Measurements from ENCODE around the gene TLL1.

TLL1 gene

DNA sequence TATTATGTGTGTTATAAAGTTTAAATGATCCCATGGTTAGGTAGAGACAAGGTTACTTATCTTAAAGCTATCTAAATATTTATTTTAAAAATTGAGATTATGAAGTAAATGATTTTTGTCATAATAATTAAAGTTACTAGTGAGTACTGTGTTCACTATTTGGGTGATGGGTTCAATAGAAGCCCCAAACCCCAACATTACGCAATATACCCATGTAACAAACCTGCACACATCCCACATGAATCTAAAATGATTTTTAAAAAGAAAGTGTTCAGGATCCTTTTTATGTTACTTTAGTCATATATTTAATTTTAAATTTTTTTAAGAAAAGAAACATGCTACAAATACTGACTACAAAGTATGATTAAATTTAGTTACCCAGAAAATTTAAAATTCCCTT is 193.9 kb downstream of the TLL1 start:
- DNase-seq, result no peak

DNA sequence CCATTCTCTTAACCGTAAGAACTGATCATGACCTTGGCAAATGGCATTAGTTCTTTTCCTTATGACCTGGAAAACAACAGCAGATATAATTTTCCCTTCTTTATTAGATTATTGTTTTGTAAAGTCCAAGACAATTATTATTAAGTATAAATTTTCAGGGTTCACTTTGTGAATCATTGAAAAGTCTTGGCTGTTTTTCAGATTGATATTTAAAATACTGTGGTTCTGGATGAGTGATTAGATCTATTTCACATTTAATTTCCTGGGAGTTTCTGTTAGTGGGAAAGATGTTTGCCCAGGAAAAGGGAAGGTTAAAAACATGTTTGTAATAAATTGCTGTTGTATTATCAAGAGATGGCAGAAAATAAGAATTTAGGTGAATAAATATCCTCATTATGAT is 194.9 kb downstream of the TLL1 start:
- no peak for DNase-seq

DNA sequence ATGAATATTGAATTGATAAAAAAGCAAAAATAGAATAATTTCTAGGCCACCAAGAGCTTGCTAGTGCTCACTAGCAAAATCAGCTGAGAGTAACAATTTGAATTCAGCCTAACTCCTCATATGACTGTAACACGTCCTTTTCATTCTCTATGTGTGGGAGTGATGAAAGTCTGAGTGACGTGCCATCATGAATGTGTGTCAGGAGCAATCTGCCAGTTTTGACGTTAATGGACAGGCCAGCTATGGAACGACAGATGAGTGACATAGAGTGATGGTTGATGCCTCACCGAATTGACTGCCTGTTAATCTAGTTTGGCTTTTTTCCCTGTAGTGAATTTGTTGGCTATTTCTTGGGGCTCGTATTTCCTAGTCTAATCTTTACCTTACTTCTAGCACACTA is 200.7 kb downstream of the TLL1 start:
- DNase-seq, result no peak

GRCh38 chr4:166075599-166075998 is 202.6 kb downstream of the TLL1 start:
- DNase-seq, result no peak

GRCh38 chr4:166077782-166078181 is 204.7 kb downstream of the TLL1 start:
- no peak for DNase-seq

GRCh38 chr4:166078383-166078782 is 205.3 kb downstream of the TLL1 start:
- DNase-seq, result no peak

DNA sequence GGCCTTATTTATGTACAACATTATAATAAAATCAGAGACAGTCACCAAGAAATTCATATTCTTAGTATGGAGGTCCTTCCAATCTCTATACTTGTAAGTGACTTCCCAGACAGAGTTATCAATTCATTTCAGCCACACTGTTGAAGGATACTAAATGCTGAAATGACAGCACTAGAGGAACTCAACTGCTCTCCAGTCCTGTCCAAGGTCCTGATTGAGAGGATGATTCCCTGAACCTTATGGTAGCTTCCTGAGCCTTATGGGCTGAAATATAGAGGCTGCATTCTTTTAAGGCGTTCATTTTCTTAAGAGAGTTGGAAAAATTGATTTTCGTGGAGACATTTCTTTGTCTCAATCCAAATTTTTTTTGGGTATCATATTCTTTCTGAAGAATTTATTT is 205.9 kb downstream of the TLL1 start:
- DNase-seq, result no peak

GRCh38 chr4:166087569-166087968 is 214.5 kb downstream of the TLL1 start:
- DNase-seq, result no peak

GRCh38 chr4:166088576-166088975 is 215.5 kb downstream of the TLL1 start:
- no peak for DNase-seq

GRCh38 chr4:166091146-166091545 is 218.1 kb downstream of the TLL1 start:
- no peak for DNase-seq

DNA sequence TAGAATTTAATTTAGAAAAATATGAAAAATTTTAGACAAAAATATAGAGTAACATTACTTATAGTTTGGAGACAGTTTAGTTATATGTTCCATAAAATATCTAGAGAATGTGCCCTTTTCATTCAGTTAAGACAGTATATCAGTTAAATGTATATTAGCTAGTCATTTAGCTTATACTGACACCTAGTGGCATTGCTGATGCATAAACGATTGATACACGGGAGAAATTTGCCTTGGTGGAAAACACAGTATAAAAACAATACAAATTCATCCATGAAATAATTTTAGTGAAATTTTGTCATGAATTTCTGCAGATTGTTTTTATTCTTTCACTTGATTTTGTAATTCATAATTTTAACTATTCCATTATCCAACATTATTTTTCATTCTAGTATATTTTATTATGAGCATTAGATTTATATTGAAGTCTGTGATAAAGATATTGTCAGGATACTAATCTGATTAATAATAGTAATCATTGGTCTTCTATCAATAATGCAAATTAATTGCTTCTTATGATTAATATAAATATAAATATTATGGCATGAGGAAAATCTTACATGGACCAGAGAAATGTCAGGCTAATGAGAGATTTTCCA is 219.0 kb downstream of the TLL1 start:
- peak; percentile 46 for DNase-seq

DNA sequence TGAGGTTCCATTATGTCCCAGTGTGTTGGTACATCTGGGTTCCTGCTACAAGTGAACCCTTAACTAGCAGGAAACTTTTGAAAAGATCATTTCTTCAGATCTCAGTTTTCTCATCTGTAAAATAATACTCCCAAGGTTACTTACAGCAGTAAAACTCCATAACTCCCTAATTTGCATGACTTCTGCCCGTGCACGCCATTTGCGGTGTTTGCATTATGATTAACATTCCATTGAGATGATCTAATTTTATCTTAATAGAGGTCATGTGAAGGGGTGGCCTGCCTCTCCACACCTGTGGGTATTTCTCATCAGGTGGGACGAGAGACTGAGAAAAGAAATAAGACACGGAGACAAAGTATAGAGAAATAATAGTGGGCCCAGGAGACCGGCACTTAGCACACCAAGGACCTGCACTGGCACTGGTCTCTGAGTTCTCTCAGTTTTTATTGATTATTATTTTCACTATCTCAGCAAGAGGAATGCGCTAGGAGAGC is 219.8 kb downstream of the TLL1 start:
- DNase-seq, result no peak

DNA sequence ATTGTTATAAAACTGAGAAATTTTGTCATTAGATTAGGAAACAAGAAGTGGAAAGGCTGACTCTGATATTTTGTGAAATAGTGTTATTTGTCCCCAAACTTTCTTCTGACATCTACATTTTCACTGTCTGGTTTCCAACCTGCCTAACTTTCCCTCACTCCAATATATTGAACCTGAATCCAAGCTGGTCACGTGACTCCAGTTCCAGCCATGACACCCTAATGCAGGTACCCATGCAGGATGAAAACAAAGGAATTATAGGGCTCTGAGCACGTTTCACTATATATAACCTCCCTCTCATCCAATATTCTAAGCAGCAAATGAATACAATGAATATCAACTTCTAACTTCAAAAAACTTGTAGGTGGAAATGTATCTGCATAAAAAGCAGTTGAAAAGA is 231.6 kb downstream of the TLL1 start:
- DNase-seq, result no peak

GRCh38 chr4:166121897-166122296 is 248.9 kb downstream of the TLL1 start:
- DNase-seq, result no peak

DNA sequence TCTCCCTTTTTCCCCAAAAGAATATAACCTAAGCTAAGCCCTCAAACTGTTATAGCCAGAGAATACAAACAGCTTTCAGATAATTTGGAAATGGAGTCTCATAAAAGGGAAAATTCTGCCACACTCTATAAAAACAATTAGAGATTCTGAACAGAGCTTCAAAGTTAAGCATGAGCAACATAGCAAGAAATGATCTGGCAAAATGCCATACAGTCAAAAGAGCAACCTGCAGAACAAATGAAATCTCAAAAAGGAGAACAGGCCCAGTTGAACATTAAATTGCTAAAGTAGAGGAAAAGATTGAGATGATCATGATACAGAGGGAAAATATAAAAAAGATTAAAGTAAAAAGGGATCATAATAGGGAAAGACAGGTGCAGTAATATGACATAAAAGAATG is 250.5 kb downstream of the TLL1 start:
- no peak for DNase-seq

DNA sequence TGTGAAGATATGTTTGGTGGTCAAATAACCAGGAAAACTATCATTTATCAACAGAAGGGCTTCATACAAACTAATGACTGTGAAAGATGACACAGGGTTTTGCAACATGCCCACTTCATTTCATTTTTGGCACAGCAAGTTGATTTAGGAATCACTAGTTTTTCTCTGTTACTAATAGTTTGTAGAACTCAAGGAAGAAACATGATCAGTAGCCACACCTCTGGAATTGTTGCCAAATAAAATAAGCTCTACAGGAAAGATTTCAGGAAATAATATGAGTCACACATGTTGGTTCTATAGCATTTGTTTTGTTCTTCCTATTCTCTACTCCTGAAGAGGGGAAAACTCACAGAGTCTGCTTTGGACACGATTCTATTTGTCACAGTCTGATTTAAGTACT is 255.4 kb downstream of the TLL1 start:
- no peak for DNase-seq

DNA sequence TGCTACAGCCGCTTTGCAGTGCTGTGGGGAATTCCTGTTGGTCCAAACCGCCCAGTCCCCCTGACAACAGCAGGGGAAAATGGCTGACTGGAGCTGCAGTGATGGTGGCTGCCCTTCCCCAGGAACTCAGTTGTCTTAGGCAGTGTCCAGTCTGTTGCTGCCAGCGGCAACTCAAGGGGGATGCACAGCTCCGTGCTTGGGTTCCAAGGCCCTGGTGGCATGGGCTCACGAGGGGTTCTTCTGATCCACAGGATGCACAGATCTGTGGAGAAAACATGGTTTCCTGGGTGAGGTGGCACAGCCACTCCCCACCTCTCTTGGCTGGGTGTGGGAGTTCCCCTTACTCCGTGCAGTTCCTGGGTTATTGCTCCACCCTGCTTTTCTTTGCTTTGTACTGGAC is 261.2 kb downstream of the TLL1 start:
- no peak for DNase-seq

DNA sequence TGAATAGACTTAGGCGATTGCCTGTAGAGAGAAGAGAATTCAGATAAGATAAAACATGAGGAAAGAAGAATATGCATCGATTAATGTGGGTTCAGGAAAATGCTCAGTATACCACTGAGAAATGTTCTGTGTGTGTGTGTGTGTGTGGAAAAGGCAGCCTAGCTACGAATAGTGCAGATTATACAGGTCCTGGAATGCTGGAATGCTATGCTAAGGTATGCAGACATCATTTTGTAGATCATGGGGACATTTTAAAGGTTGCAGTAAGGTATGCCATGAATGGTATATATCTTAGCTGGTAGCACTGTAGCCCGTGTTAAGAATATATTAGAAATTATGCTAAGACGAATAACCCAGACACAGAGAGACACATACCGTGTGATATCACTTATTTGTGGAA is 267.9 kb downstream of the TLL1 start:
- no peak for DNase-seq

DNA sequence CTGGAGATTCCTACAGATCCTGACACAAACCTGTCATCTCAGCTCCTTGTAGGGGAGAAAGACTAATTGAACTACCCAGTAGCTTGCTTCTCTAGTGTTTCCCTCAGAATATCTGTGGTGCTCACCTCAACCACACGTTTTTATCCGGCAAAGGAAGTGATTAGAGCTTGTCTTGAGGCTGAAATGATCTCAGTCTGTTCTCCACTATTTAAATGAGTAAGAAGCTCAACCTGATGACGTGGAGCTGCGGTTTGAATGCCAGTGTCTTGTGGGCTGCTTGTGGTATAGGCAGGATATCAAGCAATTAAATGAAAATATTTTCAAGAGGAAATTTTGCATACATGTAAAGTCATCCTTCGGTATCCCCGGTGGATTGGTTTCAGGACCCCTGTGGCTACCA is 270.2 kb downstream of the TLL1 start:
- DNase-seq, result no peak

GRCh38 chr4:166144607-166145006 is 271.6 kb downstream of the TLL1 start:
- DNase-seq, result no peak

DNA sequence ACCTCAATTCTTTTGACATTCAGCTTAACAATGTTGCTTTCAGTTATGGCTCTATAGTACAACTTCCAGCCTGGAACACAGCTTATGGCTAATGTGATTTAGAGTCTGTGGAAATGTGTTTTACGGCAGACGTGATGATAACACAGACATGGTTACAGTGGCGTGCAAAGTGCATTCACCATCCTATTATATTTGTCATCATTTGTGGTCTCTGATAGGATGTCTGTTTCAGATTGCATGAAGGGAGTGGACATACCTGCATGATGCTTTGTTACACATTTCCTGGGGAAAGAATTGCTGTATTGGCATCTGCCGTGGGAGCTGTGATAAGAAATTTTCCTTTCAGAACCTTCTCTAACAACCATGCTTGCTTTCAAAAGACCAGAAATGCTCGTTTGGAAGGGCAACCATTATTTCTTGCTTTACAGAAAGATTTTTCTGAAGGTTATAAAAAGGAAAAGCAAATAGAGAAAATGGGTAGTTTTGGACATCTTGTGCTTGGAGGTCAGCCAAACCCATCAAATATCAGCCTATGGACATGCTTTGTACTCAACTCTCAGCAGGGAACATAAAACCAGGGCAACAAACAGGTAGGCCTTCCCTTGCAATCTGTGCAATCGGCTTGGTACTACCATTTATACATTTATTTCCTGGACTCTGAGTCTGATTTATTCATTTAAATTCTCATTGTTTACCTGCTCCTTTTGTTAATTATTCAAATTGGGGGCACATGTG is 273.9 kb downstream of the TLL1 start:
- no peak for DNase-seq

Measured in NCI-H1436 (cell line).